ENCODE measurements around the gene EMCN. TPM values are rescaled to one million over a fixed set of nuclear protein-coding genes. Genes with fewer than 3 reads are reported as not detected.
A peak's percentile ranks its signal among the peaks of the same experiment; 100 is the strongest.

The EMCN gene
- total RNA-seq, 1 experiment from 2014 or later, result not detected

DNA sequence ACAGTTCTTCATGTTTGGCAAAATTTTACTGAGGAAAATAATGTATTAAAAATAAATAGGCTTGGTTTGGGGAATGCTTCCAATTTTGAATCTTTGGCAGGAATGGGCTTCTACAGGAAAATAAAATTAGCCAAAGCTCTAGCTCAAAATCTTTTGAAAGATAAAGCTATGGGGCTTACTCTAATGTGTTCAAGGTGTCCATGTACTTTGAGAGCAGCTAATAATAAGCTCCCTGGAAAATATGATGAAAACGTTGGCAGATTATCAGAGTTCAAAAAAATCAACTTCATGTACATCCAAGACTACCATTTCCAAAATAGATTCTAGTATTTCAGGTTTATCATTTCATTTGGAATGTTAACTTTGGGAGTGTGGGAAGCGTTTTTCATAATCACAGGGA is 158.4 kb downstream of the EMCN start:
- H4K20me1 ChIP-seq (ENCODE audit: insufficient read depth), result no peaks in the 10 kb centered on the region
- H3K27ac ChIP-seq (ENCODE audit: low read depth, low read length), result no peak overlapping the region
- intact Hi-C loops (cut with micrococcal nuclease), result no loop called here
- ChIA-PET POLR2A (no interaction called here), RAD21 (ENCODE audit: low non-redundant PET in 1 of 2, low total read pairs in 2 of 2, uncharacterized antibody in 2 of 2, unreplicated experiment in 2 of 2) (no interaction called here), CTCF (no interaction called here)
- no peaks in the 10 kb centered on the region for H3K4me1 ChIP-seq (ENCODE audit: control insufficient read depth in 1 of 2, insufficient read depth in 2 of 2, low read length in 2 of 2)
- H2AFZ ChIP-seq (ENCODE audit: low read depth, low read length, poor library complexity, severe bottlenecking), result no peak overlapping the region
- no peaks in the 10 kb centered on the region for H3K9me2 ChIP-seq (ENCODE audit: insufficient read depth)
- H3K4me2 ChIP-seq (ENCODE audit: low read length), result no peak overlapping the region
- DNase-seq (ENCODE audit: low read depth, low spot score), result no peak
- no peaks in the 10 kb centered on the region for H3K79me2 ChIP-seq (ENCODE audit: insufficient read depth, low read length)
- TF ChIP-seq ZBTB33 (IDR thresholded peaks at IDR 0.05; ENCODE audit: extremely low read depth, insufficient replicate concordance, low read length), result no peak
- no peak for TF ChIP-seq CBX3 (IDR thresholded peaks at IDR 0.05; ENCODE audit: low read depth)
- no peak for TF ChIP-seq SIN3A (IDR thresholded peaks at IDR 0.05; ENCODE audit: low read depth)
- no peak overlapping the region for H3K4me3 ChIP-seq (replicated peaks in 1 of 2; ENCODE audit: low read depth in 1 of 2, low read length in 2 of 2)
- H3K36me3 ChIP-seq (ENCODE audit: control insufficient read depth in 1 of 2, insufficient read depth in 2 of 2, low read length in 2 of 2), result no peaks in the 10 kb centered on the region
- H3K9ac ChIP-seq (ENCODE audit: low read length), result no peak overlapping the region
- no peaks in the 10 kb centered on the region for H3K27me3 ChIP-seq (ENCODE audit: insufficient read depth, low read length)
- H3K9me3 ChIP-seq (ENCODE audit: control insufficient read depth in 1 of 2, insufficient read depth in 1 of 2, low read depth in 1 of 2, low read length in 2 of 2), result no peaks in the 10 kb centered on the region
- no peak for ATAC-seq
- BruUV-seq (replicated peaks), result no TSS peak

DNA sequence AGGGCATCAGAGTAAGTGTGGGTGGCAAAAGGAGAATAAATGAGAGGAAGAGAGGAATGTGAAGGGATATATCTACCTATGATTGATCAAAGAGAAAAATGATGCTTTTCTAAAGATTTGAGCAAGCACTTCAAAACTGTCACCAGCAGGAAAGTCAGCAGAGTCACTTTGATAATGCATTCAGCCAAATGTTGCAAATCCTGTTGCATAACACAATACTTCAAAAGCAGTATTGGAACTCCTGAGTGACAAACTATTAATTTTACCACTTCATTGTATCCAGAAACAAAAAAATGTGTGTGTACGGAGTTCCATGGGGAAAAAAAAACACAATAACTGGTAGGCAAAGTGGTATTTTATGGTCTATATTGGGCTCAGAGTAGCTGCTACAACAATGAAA is 160.3 kb downstream of the EMCN start:
- no peak overlapping the region for H3K4me2 ChIP-seq (ENCODE audit: low read length)
- POLR2A ChIA-PET, result no interaction called here

More for the DNA sequence above, 160.3 kb downstream of the EMCN start:
- BruUV-seq (replicated peaks), result no TSS peak
- DNase-seq (ENCODE audit: low read depth, low spot score), result peak; percentile 34
- no peak for TF ChIP-seq CTCF (IDR thresholded peaks at IDR 0.05 in 2 of 3, conservative IDR thresholded peaks at IDR 0.05 in 1 of 3; ENCODE audit: borderline replicate concordance in 1 of 3, insufficient read depth in 1 of 3, low read depth in 2 of 3, low read length in 2 of 3)
- TF ChIP-seq, protein P1, sequence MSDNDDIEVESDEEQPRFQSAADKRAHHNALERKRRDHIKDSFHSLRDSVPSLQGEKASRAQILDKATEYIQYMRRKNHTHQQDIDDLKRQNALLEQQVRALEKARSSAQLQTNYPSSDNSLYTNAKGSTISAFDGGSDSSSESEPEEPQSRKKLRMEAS (IDR thresholded peaks at IDR 0.05), result no peak
- no peak for TF ChIP-seq FOSL1 (IDR thresholded peaks at IDR 0.05; ENCODE audit: low read depth)
- no peak for TF ChIP-seq ZBTB33 (IDR thresholded peaks at IDR 0.05; ENCODE audit: extremely low read depth, insufficient replicate concordance, low read length)
- 0 out of 2 replicates have a peak, but pooled peaks have one; percentile 56 for TF ChIP-seq CBX3 (IDR thresholded peaks at IDR 0.05; ENCODE audit: low read depth)
- TF ChIP-seq EGR1 (IDR thresholded peaks at IDR 0.05; ENCODE audit: low read depth), result no peak
- Histone ChIP-seq H3K4me1 (ENCODE audit: control insufficient read depth in 1 of 2, insufficient read depth in 2 of 2, low read length in 2 of 2) (no peaks in the 10 kb centered on the region), H3K4me3 (replicated peaks in 1 of 2; ENCODE audit: low read depth in 1 of 2, low read length in 2 of 2) (no peak overlapping the region), H3K27me3 (ENCODE audit: insufficient read depth, low read length) (no peaks in the 10 kb centered on the region), H4K20me1 (ENCODE audit: insufficient read depth) (no peaks in the 10 kb centered on the region), H3K9me2 (ENCODE audit: insufficient read depth) (no peaks in the 10 kb centered on the region), H3K79me2 (ENCODE audit: insufficient read depth, low read length) (no peaks in the 10 kb centered on the region), H3K36me3 (ENCODE audit: control insufficient read depth in 1 of 2, insufficient read depth in 2 of 2, low read length in 2 of 2) (no peaks in the 10 kb centered on the region), H3K9ac (ENCODE audit: low read length) (no peak overlapping the region), H3K9me3 (ENCODE audit: control insufficient read depth in 1 of 2, insufficient read depth in 1 of 2, low read depth in 1 of 2, low read length in 2 of 2) (no peaks in the 10 kb centered on the region), H2AFZ (ENCODE audit: low read depth, low read length, poor library complexity, severe bottlenecking) (no peak overlapping the region), H3K27ac (ENCODE audit: low read depth, low read length) (no peak overlapping the region)
- RAD21 ChIA-PET (ENCODE audit: low non-redundant PET in 1 of 2, low total read pairs in 2 of 2, uncharacterized antibody in 2 of 2, unreplicated experiment in 2 of 2), result no interaction called here
- CTCF ChIA-PET, result no interaction called here
- ATAC-seq, result no peak
- intact Hi-C loops (cut with micrococcal nuclease), result no loop called here

Measured in HCT116 (cell line).